ENCODE measurements around the gene SPNS1. TPM values are rescaled to one million over a fixed set of nuclear protein-coding genes. Genes with fewer than 3 reads are reported as not detected.
A peak's percentile ranks its signal among the peaks of the same experiment; 100 is the strongest.

Gene SPNS1
- total RNA-seq, 1 donor from 2014 or later, result 29.2 TPM

DNA sequence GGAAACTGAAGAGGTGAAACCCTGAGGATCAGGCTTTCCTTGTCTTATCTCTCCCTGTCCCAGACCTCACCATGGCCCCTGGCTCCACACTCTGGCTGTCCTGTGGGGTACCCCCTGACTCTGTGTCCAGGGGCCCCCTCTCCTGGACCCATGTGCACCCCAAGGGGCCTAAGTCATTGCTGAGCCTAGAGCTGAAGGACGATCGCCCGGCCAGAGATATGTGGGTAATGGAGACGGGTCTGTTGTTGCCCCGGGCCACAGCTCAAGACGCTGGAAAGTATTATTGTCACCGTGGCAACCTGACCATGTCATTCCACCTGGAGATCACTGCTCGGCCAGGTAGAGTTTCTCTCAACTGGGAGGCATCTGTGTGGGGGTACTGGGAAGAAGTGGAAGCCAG lies 41.4 kb upstream of the SPNS1 start:
- Mint-ChIP-seq H3K4me1 (peaks cover 74% of the 10 kb centered on the region), H3K4me3 (peak overlapping the region; percentile 99), H3K9me3 (no peaks in the 10 kb centered on the region), H3K27me3 (no peaks in the 10 kb centered on the region), H3K27ac (peak overlapping the region; percentile 98), H3K36me3 (ENCODE audit: low read depth) (peaks cover 52% of the 10 kb centered on the region)
- intact Hi-C loops (cut with micrococcal nuclease), result loop anchor here (5.0 kb wide), 1 partner anchor 441 kb away; the partner anchor contains the start of genes APOBR and CLN3
- DNase-seq (no peak), ATAC-seq (ENCODE audit: low read depth) (no peak)
- ChIA-PET CTCF (interaction anchor here (1.0 to 7.4 kb wide), 5 partner anchors 10 to 60 kb away, joined by 4 to 51 read pairs (median 4); partner anchors contain the start of gene NFATC2IP), POLR2A (interaction anchor here (0.6 to 12.8 kb wide), 13 partner anchors 10 to 110 kb away, joined by 3 to 192 read pairs (median 15); partner anchors contain the start of genes ATP2A1, ATXN2L, NFATC2IP and RABEP2)
- TF ChIP-seq CTCF (IDR thresholded peaks at IDR 0.05), result no peak

DNA sequence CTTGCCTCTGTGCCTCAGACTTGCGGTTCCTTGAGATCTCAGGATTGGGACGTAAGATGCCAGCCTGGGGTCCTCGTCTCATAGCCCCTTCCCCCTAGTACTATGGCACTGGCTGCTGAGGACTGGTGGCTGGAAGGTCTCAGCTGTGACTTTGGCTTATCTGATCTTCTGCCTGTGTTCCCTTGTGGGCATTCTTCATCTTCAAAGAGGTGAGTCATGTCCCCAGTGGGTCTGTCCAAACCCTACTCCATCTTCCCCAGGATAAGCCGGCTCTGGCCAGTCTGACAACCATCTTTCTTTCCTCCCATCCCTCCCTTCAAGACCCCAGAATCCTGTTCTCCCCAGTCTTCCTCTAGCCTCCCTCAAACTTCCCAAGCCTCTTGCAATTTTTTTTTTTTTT lies 39.2 kb upstream of the SPNS1 start:
- no peak for TF ChIP-seq CTCF (IDR thresholded peaks at IDR 0.05)
- ChIA-PET CTCF (interaction anchor here (2.5 to 7.4 kb wide), 2 partner anchors 9 to 12 kb away, joined by 8 to 51 read pairs; no protein-coding TSS in a partner anchor), POLR2A (interaction anchor here (0.7 to 12.8 kb wide), 5 partner anchors 9 to 111 kb away, joined by 3 to 192 read pairs (median 7); partner anchors contain the start of gene RABEP2)
- ATAC-seq (ENCODE audit: low read depth), result no peak
- no peak for DNase-seq
- H3K4me3 Mint-ChIP-seq, result peak overlapping the region; percentile 68
- H3K9me3 Mint-ChIP-seq, result no peaks in the 10 kb centered on the region
- intact Hi-C loops (cut with micrococcal nuclease), result no loop called here
- peaks cover 68% of the 10 kb centered on the region for H3K4me1 Mint-ChIP-seq
- H3K36me3 Mint-ChIP-seq (ENCODE audit: low read depth), result peaks cover 69% of the 10 kb centered on the region
- peak overlapping the region; percentile 77 for H3K27ac Mint-ChIP-seq
- no peaks in the 10 kb centered on the region for H3K27me3 Mint-ChIP-seq

DNA sequence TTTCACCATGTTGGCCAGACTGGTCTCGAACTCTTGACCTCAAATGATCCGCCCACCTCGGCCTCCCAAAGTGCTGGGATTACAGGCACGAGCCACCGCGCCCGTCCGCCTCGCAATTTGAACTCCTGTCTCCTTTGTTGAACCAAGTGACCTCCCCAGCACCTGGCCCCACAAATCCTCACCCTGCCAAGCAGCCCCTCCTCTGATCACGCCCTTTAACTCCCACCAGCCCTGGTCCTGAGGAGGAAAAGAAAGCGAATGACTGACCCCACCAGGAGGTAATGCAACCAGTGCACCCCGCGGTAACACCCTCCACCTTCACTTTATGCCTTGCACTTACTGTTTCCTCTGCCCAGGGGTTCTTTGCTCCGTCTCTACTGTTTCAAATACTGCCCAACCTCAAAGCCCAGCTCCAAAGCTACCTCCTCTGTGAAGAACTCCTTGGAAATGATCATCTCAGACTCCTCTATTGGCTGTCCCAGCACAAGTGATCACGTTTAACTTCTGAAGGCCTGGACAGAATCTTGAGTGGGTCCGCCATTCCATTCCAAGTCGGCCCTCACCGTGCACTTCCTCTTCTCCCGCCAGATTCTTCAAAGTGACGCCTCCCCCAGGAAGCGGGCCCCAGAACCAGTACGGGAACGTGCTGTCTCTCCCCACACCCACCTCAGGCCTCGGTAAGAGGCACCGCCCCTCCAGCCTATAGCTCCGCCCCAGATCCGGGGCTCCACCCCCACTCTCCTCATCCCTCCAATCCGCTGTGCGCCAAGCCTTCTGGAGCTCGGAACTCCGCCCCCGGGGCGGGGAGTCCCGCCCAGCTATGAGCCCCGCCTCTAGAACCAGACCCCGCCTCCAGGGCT lies 38.4 kb upstream of the SPNS1 start:
- H3K4me3 Mint-ChIP-seq, result peak overlapping the region; percentile 67
- ATAC-seq (ENCODE audit: low read depth) (peak; percentile 92), DNase-seq (peak; percentile 74)
- intact Hi-C loops (cut with micrococcal nuclease), result loop anchor here (1.0 kb wide), 1 partner anchor 12 kb away; no protein-coding TSS in a partner anchor
- TF ChIP-seq CTCF (IDR thresholded peaks at IDR 0.05), result no peak
- H3K36me3 Mint-ChIP-seq (ENCODE audit: low read depth), result peaks cover 70% of the 10 kb centered on the region
- no peaks in the 10 kb centered on the region for H3K27me3 Mint-ChIP-seq
- POLR2A ChIA-PET, result interaction anchor here (0.7 to 12.8 kb wide), 11 partner anchors 9 to 114 kb away, joined by 3 to 192 read pairs (median 4); partner anchors contain the start of genes ATP2A1, ATXN2L, NFATC2IP and RABEP2
- no peaks in the 10 kb centered on the region for H3K9me3 Mint-ChIP-seq
- CTCF ChIA-PET, result interaction anchor here (0.9 to 7.4 kb wide), 3 partner anchors 8 to 13 kb away, joined by 6 to 51 read pairs (median 8); no protein-coding TSS in a partner anchor
- peak overlapping the region; percentile 77 for H3K27ac Mint-ChIP-seq
- H3K4me1 Mint-ChIP-seq, result peaks cover 59% of the 10 kb centered on the region

DNA sequence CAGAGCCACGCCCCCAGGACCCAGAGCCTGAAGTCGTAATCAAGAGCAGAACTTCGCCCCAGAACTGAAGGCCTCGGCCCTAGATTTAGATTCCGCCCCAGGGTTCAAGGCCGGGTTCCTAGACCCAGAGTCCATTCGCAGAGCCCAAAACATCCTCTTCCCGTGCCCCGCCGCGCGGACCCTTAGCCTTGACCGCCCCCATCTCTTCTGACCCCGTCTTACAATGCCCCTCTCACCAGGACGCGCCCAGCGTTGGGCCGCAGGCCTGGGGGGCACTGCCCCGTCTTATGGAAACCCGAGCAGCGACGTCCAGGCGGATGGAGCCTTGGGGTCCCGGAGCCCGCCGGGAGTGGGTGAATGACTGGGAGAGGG lies 37.8 kb upstream of the SPNS1 start:
- H3K4me3 Mint-ChIP-seq, result no peak overlapping the region
- ATAC-seq (ENCODE audit: low read depth), result no peak
- H3K9me3 Mint-ChIP-seq, result no peaks in the 10 kb centered on the region
- peaks cover 69% of the 10 kb centered on the region for H3K36me3 Mint-ChIP-seq (ENCODE audit: low read depth)
- CTCF ChIA-PET, result interaction anchor here (0.9 to 2.5 kb wide), 2 partner anchors 9 to 13 kb away, joined by 6 to 8 read pairs; no protein-coding TSS in a partner anchor
- no peak for TF ChIP-seq CTCF (IDR thresholded peaks at IDR 0.05)
- intact Hi-C loops (cut with micrococcal nuclease), result loop anchor here (1.0 kb wide), 1 partner anchor 12 kb away; no protein-coding TSS in a partner anchor
- POLR2A ChIA-PET, result interaction anchor here (0.9 to 12.8 kb wide), 9 partner anchors 8 to 114 kb away, joined by 3 to 192 read pairs (median 5); partner anchors contain the start of genes ATP2A1, ATXN2L, NFATC2IP and RABEP2
- no peaks in the 10 kb centered on the region for H3K27me3 Mint-ChIP-seq
- peak overlapping the region; percentile 70 for H3K27ac Mint-ChIP-seq
- peaks cover 53% of the 10 kb centered on the region for H3K4me1 Mint-ChIP-seq
- no peak for DNase-seq
